Psoas muscle (tissue), 8 donors: ENCODE results near the gene GRM7. TPM values are rescaled to one million over a fixed set of nuclear protein-coding genes. Genes with fewer than 3 reads are reported as not detected.

ENCODE experiments used
- ATAC-seq, 4 donors: fragments of 200-7000 bp; cut with Tn5 transposase; one replicate each; pipeline ENCODE4 v1.9.1; 2020; ENCODE audit warnings: moderate library complexity in 3 of 4, mild to moderate bottlenecking in 2 of 4
- DNase-seq, 2 donors: peaks; one replicate each; pipeline ENCODE4 v3.0.0-alpha.2; 2020
- H3K27ac ChIP-seq: fragments of 200-600 bp; one replicate; pipeline ENCODE4 v1.8.0; 2022
- H3K27me3 ChIP-seq, 3 donors: fragments of 200-600 bp in 1 of 3; one replicate each; pipeline versions ENCODE4 v1.6.1 to v1.8.0; 2013 to 2022; ENCODE audit warnings: low read length in 2 of 3, mild to moderate bottlenecking in 2 of 3, moderate library complexity in 1 of 3; ENCODE audit not compliant: insufficient read depth in 3 of 3
- H3K36me3 ChIP-seq, 2 donors: fragments of 200-600 bp in 1 of 2; one replicate each; pipeline versions ENCODE4 v1.6.1 to v1.8.0; 2013 to 2022; ENCODE audit warnings: low read depth in 1 of 2, mild to moderate bottlenecking in 1 of 2, moderate library complexity in 1 of 2; ENCODE audit not compliant: insufficient read depth in 1 of 2
- H3K4me1 ChIP-seq: fragments of 200-600 bp; one replicate; pipeline ENCODE4 v1.8.0; 2022
- H3K4me3 ChIP-seq: fragments of 200-600 bp; one replicate; pipeline ENCODE4 v1.8.0; 2022; ENCODE audit warnings: mild to moderate bottlenecking
- H3K9me3 ChIP-seq: fragments of 200-600 bp; one replicate; pipeline ENCODE4 v1.8.0; 2022
- WGBS, 3 donors: extraction: QIAGEN DNeasy Blood & Tissue Kit; methylation state at CpG; one replicate each; pipeline versions ENCODE4 v1.1.6 to v1.1.7; 2013; 5-methylcytosine and 5-hydroxymethylcytosine counted together
- intact Hi-C, 2 donors: fragments of 100-400 bp; cut with DNase I; formaldehyde crosslinking; loops; one replicate each; pipeline versions ENCODE4 v1.11.0 to v1.14.2; 2022
- polyA plus RNA-seq, 3 donors: library from polyadenylated mRNA; stranded (reverse); fragments of 200-250 nt; gene quantifications; one replicate each; pipeline ENCODE4 v1.2.3, GENCODE V29; 2013
- total RNA-seq, 4 donors: library from RNA; stranded (reverse); fragmentation: NEBNext Ultra II Directional in 2 of 4; extraction: Animal tissue kit (Norgen Biotek cat#: 25700) in 2 of 4; gene quantifications; one replicate each; pipeline versions ENCODE4 v1.2.1 to v1.2.4, GENCODE V29; 2021 to 2023
- TF ChIP-seq, protein P1 (sequence below): fragments of 200-600 bp; IDR thresholded peaks from one replicate; pipeline ENCODE4 v1.8.0; 2022; ENCODE audit warnings: antibody characterized with exemption
- donor health status: healthy with polysubstance abuse.
- donor health status: DM: no; HTN: no; CAD: no; lungs with moderate emphysema.
- donor health status: Bipolar disorder and iron deficiency.
- donor health status: healthy.
- donor health status: DM: yes; HTN: yes; CAD: no.
- donor health status: DM: no; HTN: no; CAD: no.
- donor health status: DM: no; HTN: no; CAD: no.
- donor health status: DM: yes; HTN: yes; CAD: no.

The GRM7 gene
- total and polyA plus RNA-seq, 7 donors = 0.01 TPM; not detected in 6

DNA sequence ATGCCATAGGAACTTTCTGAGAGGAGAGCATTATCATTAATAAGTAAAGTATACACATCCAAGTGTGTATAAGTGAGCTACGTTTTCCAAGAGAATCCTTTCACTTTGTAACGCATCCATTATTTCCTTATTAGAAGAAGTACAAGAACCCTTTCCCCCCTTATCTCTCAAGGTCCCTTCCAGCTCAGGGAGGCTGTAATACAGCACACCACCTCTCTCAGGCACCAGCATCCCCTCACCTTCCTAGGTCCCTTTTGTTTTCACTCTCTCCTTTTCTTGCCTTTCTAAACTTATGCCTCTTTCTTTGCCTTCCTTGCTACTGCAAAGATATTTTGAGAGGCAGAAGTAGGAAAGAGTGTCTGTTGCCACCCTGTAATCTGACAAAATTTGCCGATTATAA is 446.0 kb downstream of the GRM7 start:
- intact Hi-C loops = no loop called here
- Histone ChIP-seq H3K27ac (no peak overlapping the region), H3K27me3 (no peaks in the 10 kb centered on the region), H3K4me1 (no peaks in the 10 kb centered on the region), H3K9me3 (peaks cover 5% of the 10 kb centered on the region), H3K36me3 (no peaks in the 10 kb centered on the region), H3K4me3 (no peak overlapping the region)
- DNase-seq (no peak), ATAC-seq (no peak)
- WGBS, 3 donors = 78 to 88% (median 81%) methylated on average over 3 of the region's 3 CpGs
- TF ChIP-seq, protein P1, sequence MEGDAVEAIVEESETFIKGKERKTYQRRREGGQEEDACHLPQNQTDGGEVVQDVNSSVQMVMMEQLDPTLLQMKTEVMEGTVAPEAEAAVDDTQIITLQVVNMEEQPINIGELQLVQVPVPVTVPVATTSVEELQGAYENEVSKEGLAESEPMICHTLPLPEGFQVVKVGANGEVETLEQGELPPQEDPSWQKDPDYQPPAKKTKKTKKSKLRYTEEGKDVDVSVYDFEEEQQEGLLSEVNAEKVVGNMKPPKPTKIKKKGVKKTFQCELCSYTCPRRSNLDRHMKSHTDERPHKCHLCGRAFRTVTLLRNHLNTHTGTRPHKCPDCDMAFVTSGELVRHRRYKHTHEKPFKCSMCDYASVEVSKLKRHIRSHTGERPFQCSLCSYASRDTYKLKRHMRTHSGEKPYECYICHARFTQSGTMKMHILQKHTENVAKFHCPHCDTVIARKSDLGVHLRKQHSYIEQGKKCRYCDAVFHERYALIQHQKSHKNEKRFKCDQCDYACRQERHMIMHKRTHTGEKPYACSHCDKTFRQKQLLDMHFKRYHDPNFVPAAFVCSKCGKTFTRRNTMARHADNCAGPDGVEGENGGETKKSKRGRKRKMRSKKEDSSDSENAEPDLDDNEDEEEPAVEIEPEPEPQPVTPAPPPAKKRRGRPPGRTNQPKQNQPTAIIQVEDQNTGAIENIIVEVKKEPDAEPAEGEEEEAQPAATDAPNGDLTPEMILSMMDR = no peak

DNA sequence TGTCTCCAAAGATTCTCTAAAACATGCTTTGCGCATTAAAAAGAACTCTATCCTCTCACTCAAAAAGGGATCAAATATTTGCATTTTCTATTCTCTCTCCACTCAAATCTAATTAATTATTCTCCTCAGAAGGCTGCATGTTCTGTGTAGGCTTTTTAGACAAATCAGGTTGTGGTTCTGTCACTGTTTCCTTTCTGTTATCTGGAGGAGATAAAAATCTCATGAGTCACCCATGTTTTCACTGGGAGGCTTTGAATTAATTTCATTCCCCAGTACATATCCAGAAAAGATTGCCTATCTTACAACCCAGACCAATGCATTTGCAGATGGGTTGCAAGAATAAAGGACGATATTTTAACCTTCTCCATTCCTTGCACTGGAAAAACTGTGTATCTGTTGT is 446.5 kb downstream of the GRM7 start:
- ATAC-seq (no peak), DNase-seq (no peak)
- no peaks in the 10 kb centered on the region for H3K4me1 ChIP-seq
- intact Hi-C loops = no loop called here
- H3K36me3 ChIP-seq = no peaks in the 10 kb centered on the region
- H3K27me3 ChIP-seq = no peaks in the 10 kb centered on the region
- H3K9me3 ChIP-seq = peaks cover 5% of the 10 kb centered on the region
- 82 to 89% (median 88%) methylated on average over 2 of the region's 2 CpGs for WGBS, 3 donors
- no peak overlapping the region for H3K4me3 ChIP-seq
- H3K27ac ChIP-seq = no peak overlapping the region
- TF ChIP-seq, protein P1 = no peak

DNA sequence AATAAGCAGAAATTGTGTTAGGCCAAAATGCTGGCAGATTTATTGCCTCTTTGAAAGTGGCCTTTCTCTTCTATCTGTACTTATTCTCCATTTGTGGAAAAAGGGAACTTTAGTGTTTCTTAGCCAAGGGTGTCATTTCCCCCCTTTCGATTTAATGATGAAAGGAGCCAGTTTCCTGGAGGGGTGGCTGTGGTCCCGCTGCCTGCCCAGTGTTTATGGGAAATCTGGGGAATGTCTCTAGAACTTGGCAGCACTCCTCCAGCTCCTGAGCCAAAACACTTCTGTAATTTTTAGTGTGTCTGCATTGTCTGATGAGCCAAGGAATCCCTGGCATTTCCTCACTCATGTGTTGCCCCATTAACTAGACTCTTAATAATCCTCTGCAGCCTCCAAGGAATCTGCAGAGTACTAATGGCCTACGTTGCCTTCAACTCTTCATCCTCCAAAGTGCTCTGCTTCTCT is 448.8 kb downstream of the GRM7 start:
- DNase-seq = peak; percentile 34 to 58
- no peaks in the 10 kb centered on the region for H3K27me3 ChIP-seq
- no peak overlapping the region for H3K4me3 ChIP-seq
- H3K4me1 ChIP-seq = no peaks in the 10 kb centered on the region
- WGBS, 3 donors = 1 to 9% (median 3%) methylated on average over 3 of the region's 3 CpGs
- H3K36me3 ChIP-seq = no peaks in the 10 kb centered on the region
- intact Hi-C loops = no loop called here
- no peaks in the 10 kb centered on the region for H3K9me3 ChIP-seq
- peak in 2 of 4 donors; percentile 20 to 43 for ATAC-seq
- H3K27ac ChIP-seq = no peak overlapping the region
- TF ChIP-seq, protein P1 = no peak

DNA sequence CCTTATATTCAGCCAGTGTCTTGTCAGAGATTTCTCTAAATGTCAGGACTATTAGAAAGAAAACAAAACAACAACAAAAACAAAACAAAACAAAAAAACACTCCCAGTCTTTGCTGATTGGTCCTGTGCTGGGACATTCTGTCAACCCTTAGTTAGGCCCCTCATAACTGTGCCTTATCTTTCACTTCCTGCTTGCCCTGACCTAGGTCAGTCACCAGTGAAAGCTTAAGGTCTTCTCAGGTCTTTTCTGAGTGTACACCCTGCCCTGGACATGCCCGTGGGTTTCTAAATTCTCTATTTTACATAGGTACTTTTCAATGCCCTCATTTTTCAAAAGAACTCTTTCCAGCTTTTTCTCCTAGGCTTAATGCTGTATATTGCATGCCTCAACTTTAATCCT is 454.1 kb downstream of the GRM7 start:
- no peak overlapping the region for H3K4me3 ChIP-seq
- WGBS, 3 donors = 92 to 94% (median 93%) methylated on average over 1 of the region's 1 CpG
- no peaks in the 10 kb centered on the region for H3K9me3 ChIP-seq
- TF ChIP-seq, protein P1 = no peak
- intact Hi-C loops = no loop called here
- no peaks in the 10 kb centered on the region for H3K27me3 ChIP-seq
- ATAC-seq = no peak
- H3K4me1 ChIP-seq = no peaks in the 10 kb centered on the region
- no peak for DNase-seq
- H3K27ac ChIP-seq = no peak overlapping the region
- no peaks in the 10 kb centered on the region for H3K36me3 ChIP-seq

DNA sequence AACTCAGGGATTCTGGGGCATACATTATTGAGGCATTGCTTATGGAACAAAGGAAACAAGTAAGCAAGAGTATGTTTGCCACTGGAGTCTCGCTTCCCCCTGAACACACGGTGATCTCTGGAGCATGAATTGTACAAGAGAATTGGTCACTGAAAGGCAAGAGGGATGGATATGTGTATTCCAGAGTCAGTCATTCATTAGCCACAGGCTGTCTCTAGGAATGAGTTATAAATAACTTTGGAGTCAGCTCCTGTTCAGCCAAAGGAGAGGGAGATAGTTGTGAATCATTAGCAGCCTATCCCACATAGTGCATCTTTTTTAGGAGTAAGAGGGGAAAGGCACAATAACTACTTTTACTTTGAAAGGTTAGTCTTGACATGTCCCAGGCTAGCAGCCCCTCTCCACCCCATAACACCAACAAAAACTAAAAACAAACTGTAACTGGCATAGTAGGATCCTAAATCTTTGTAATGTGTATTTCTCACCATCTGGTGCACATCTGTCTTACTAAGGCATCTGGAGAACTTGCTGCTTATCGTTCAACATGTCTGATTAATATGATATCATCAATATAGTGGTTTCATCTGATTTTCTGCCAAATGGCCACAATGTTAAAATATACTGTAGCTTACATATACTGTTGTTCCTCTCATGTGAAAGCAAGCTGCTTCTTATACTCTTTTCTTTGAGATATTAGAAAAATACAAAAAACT is 462.2 kb downstream of the GRM7 start:
- WGBS, 3 donors = 43 to 55% (median 44%) methylated on average over 3 of the region's 3 CpGs
- Histone ChIP-seq H3K9me3 (no peaks in the 10 kb centered on the region), H3K4me1 (peaks cover 6% of the 10 kb centered on the region), H3K27ac (no peak overlapping the region), H3K4me3 (no peak overlapping the region), H3K36me3 (no peaks in the 10 kb centered on the region), H3K27me3 (no peaks in the 10 kb centered on the region)
- TF ChIP-seq, protein P1 = no peak
- intact Hi-C loops = no loop called here
- DNase-seq (no peak), ATAC-seq (peak; percentile 54 to 85 (median 66))
